ENCODE results near the gene NR2C2AP. TPM values are rescaled to one million over a fixed set of nuclear protein-coding genes. Genes with fewer than 3 reads are reported as not detected.

The NR2C2AP gene
- total and polyA plus RNA-seq, 8 donors: 6.8 to 19.1 (median 9.2) TPM

DNA sequence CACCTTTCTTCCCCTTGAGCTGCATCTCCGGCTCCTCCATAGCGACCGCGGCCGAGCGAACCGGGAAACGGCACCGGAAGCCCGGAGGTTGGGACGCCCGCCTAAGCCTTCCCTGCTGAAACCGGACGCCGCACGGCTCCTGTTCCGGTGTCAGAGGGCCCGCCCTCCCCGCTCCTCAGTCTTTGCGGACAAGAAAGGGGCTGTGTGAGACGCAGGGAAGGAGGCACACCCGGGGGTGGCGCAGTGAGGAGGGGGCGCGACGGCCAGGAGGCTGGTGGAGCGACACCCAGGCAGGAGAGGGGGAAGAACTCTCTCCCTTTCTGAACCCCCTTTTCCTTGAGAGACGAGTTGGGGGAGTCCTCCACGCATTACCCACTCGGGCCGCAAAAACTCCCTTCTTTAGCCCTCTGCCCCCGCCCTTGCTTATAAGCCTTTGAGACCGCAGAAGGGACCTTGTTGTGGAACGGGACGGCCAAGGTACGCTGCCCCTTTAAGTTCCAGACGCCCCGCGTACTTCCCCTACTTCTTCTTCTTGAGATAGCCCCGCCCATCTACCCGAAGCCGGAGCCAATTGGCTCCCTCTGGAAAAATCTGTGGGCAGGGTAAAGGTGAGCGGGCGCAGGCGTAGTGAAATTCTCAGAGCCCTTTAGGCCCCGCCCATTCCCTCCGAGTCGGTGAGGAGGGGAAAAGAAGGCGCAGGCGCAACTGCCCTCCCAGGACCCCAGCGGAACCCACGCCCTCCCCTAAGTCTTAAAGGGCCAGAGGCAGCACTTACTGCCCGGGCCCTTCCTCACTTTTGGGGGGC is 10.9 kb downstream of the NR2C2AP start, which contains the start of the genes BORCS8 and RFXANK:
BORCS8 (minus strand) TSS at position 75 of the 805 bp plus-strand sequence; CDS start at position 40, 35 bp downstream.
RFXANK (plus strand) TSS at position 181 of the 805 bp plus-strand sequence. CDS start 1,689 bp downstream, outside the sequence.
- WGBS, 2 donors: 0 to 1% methylated on average over 44 to 51 of the region's 53 CpGs
- H3K27me3 ChIP-seq: no peaks in the 10 kb centered on the region
- intact Hi-C loops (cut with DNase I): no loop called here
- H3K4me3 ChIP-seq: peak within 1 kb of the TSS; percentile 68 to 93 (median 80)
- ATAC-seq (peak; percentile 94 to 98 (median 95)), FAIRE-seq (peak; percentile 97), DNase-seq (peak; percentile 95 to 99 (median 99))
- H3K9me3 ChIP-seq: no peaks in the 10 kb centered on the region
- peak within 1 kb of the TSS; percentile 98 to 100 (median 99) for H3K27ac ChIP-seq
- peaks cover 11 to 20% (median 18%) of the 10 kb centered on the region in 3 donors for H3K4me1 ChIP-seq
- H3K36me3 ChIP-seq: no peaks in the 10 kb centered on the region
- TF ChIP-seq, protein P1, sequence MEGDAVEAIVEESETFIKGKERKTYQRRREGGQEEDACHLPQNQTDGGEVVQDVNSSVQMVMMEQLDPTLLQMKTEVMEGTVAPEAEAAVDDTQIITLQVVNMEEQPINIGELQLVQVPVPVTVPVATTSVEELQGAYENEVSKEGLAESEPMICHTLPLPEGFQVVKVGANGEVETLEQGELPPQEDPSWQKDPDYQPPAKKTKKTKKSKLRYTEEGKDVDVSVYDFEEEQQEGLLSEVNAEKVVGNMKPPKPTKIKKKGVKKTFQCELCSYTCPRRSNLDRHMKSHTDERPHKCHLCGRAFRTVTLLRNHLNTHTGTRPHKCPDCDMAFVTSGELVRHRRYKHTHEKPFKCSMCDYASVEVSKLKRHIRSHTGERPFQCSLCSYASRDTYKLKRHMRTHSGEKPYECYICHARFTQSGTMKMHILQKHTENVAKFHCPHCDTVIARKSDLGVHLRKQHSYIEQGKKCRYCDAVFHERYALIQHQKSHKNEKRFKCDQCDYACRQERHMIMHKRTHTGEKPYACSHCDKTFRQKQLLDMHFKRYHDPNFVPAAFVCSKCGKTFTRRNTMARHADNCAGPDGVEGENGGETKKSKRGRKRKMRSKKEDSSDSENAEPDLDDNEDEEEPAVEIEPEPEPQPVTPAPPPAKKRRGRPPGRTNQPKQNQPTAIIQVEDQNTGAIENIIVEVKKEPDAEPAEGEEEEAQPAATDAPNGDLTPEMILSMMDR (IDR thresholded peaks at IDR 0.05): no peak

DNA sequence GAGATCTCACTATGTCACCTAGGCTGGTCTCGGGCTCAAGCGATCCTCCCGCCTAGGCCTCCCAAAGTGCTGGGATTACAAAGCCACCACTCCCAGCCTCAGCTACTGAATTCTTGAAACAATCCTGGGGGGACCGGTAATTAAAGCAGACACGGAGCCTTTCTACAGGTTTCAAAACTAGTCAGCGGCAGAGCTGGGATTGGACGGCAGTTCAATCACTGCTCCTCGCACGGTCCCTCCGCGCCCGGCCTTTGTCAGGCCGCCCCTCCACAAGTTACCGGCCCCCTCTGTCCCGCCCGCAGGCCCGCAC is 11.5 kb downstream of the NR2C2AP start:
- ATAC-seq: no peak
- no peak for DNase-seq
- no peak for FAIRE-seq
- Histone ChIP-seq H3K4me3 (peak overlapping the region; percentile 68 to 93 (median 80)), H3K4me1 (peaks cover 11 to 20% (median 18%) of the 10 kb centered on the region in 3 donors), H3K9me3 (no peaks in the 10 kb centered on the region), H3K36me3 (no peaks in the 10 kb centered on the region), H3K27me3 (no peaks in the 10 kb centered on the region), H3K27ac (peak overlapping the region; percentile 98 to 100 (median 99))
- intact Hi-C loops (cut with DNase I): no loop called here
- WGBS, 2 donors: 0% methylated on average over 17 of the region's 17 CpGs
- TF ChIP-seq, protein P1 (IDR thresholded peaks at IDR 0.05): no peak

DNA sequence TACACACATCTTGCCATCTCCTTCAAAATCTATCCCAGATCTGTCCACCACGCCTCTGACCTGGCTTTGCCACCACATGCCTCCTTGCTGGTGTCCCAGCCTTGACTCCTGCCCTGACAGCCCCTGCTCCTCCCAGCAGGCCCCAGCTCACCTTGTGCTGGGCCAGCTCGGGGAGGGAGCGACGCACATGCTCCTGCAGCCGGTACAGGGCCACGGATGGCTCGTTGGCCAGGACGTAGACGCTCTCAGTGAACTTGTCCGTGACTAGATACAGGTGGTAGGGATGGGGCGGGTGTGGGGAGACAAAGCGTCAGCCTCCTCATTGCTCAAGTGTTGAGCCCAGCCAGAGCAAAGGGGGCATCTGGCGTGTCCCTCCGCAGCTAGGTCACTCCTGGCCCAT is 16.5 kb downstream of the NR2C2AP start:
- no peaks in the 10 kb centered on the region for H3K9me3 ChIP-seq
- TF ChIP-seq, protein P1 (IDR thresholded peaks at IDR 0.05): no peak
- no peaks in the 10 kb centered on the region for H3K36me3 ChIP-seq
- FAIRE-seq: no peak
- peaks cover 11 to 20% (median 13%) of the 10 kb centered on the region in 3 donors for H3K4me1 ChIP-seq
- intact Hi-C loops (cut with DNase I): no loop called here
- no peak for ATAC-seq
- no peak overlapping the region for H3K4me3 ChIP-seq
- WGBS, 2 donors: 91 to 95% methylated on average over 14 of the region's 14 CpGs
- H3K27me3 ChIP-seq: no peaks in the 10 kb centered on the region
- H3K27ac ChIP-seq: no peak overlapping the region
- no peak for DNase-seq

GRCh38 chr19:19185853-19186740 is 17.1 kb downstream of the NR2C2AP start:
- H3K36me3 ChIP-seq: no peaks in the 10 kb centered on the region
- peak; percentile 41 to 77 (median 67) for ATAC-seq
- intact Hi-C loops (cut with DNase I): no loop called here
- no peaks in the 10 kb centered on the region for H3K9me3 ChIP-seq
- 60 to 62% methylated on average over 9 of the region's 9 CpGs for WGBS, 2 donors
- DNase-seq: no peak
- TF ChIP-seq, protein P1 (IDR thresholded peaks at IDR 0.05): peak; percentile 18 to 39 (median 22)
- no peaks in the 10 kb centered on the region for H3K27me3 ChIP-seq
- no peak overlapping the region for H3K4me3 ChIP-seq
- no peak overlapping the region for H3K27ac ChIP-seq
- peaks cover 10 to 17% (median 11%) of the 10 kb centered on the region in 3 donors for H3K4me1 ChIP-seq
- FAIRE-seq: no peak

All from pancreas (tissue), 10 donors.